Measurements from ENCODE around the gene HIRA.
"Not testable (repeated sequence)": the region's sequence is repeated elsewhere in the genome, so short reads cannot be mapped to it uniquely, and the experiment has no call there.

HIRA gene

GRCh38 chr22:19373450-19373849 is 58.1 kb downstream of the HIRA start:
- H3K4me1 ChIP-seq (ENCODE audit: control insufficient read depth, insufficient read depth, low read length) = no peaks in the 10 kb centered on the region
- no peaks in the 10 kb centered on the region for H3K9me3 ChIP-seq (ENCODE audit: control insufficient read depth, low read length)
- H3K36me3 ChIP-seq (ENCODE audit: control insufficient read depth, insufficient read depth, low read length) = peaks cover 48% of the 10 kb centered on the region
- no peaks in the 10 kb centered on the region for H3K27me3 ChIP-seq (ENCODE audit: control insufficient read depth, insufficient read depth, low read length, poor library complexity, severe bottlenecking)
- WGBS, 2 experiments = 95% methylated on average over 5 of the region's 5 CpGs
- no peak overlapping the region for H3K27ac ChIP-seq (ENCODE audit: insufficient read depth, low read depth, low read length, poor library complexity, severe bottlenecking)
- no peak overlapping the region for H3K4me3 ChIP-seq (ENCODE audit: insufficient read depth, low read depth, low read length)

- peaks cover 44% of the 10 kb centered on the region for H3K36me3 ChIP-seq (ENCODE audit: control insufficient read depth, insufficient read depth, low read length)
- no peaks in the 10 kb centered on the region for H3K9me3 ChIP-seq (ENCODE audit: control insufficient read depth, low read length)
- no peaks in the 10 kb centered on the region for H3K4me1 ChIP-seq (ENCODE audit: control insufficient read depth, insufficient read depth, low read length)
- H3K27ac ChIP-seq (ENCODE audit: insufficient read depth, low read depth, low read length, poor library complexity, severe bottlenecking) = no peak overlapping the region
- H3K4me3 ChIP-seq (ENCODE audit: insufficient read depth, low read depth, low read length) = no peak overlapping the region
- no peaks in the 10 kb centered on the region for H3K27me3 ChIP-seq (ENCODE audit: control insufficient read depth, insufficient read depth, low read length, poor library complexity, severe bottlenecking)
Observed at GRCh38 chr22:19371893-19372292, 59.6 kb downstream of the HIRA start.

GRCh38 chr22:19368876-19369275 is 62.7 kb downstream of the HIRA start:
- H3K36me3 ChIP-seq (ENCODE audit: control insufficient read depth, insufficient read depth, low read length) = peaks cover 27% of the 10 kb centered on the region
- H3K4me3 ChIP-seq (ENCODE audit: insufficient read depth, low read depth, low read length) = no peak overlapping the region
- H3K9me3 ChIP-seq (ENCODE audit: control insufficient read depth, low read length) = no peaks in the 10 kb centered on the region
- 88 to 94% methylated on average over 2 of the region's 2 CpGs for WGBS, 2 experiments
- H3K27me3 ChIP-seq (ENCODE audit: control insufficient read depth, insufficient read depth, low read length, poor library complexity, severe bottlenecking) = no peaks in the 10 kb centered on the region
- no peaks in the 10 kb centered on the region for H3K4me1 ChIP-seq (ENCODE audit: control insufficient read depth, insufficient read depth, low read length)
- no peak overlapping the region for H3K27ac ChIP-seq (ENCODE audit: insufficient read depth, low read depth, low read length, poor library complexity, severe bottlenecking)

GRCh38 chr22:19367763-19368367 is 63.7 kb downstream of the HIRA start:
- Histone ChIP-seq H3K27ac (ENCODE audit: insufficient read depth, low read depth, low read length, poor library complexity, severe bottlenecking) (no peak overlapping the region), H3K9me3 (ENCODE audit: control insufficient read depth, low read length) (no peaks in the 10 kb centered on the region), H3K27me3 (ENCODE audit: control insufficient read depth, insufficient read depth, low read length, poor library complexity, severe bottlenecking) (no peaks in the 10 kb centered on the region), H3K4me3 (ENCODE audit: insufficient read depth, low read depth, low read length) (no peak overlapping the region), H3K36me3 (ENCODE audit: control insufficient read depth, insufficient read depth, low read length) (peaks cover 23% of the 10 kb centered on the region), H3K4me1 (ENCODE audit: control insufficient read depth, insufficient read depth, low read length) (no peaks in the 10 kb centered on the region)
- 95 to 97% methylated on average over 2 to 3 of the region's 3 CpGs for WGBS, 2 experiments

- H3K36me3 ChIP-seq (ENCODE audit: control insufficient read depth, insufficient read depth, low read length) = peaks cover 25% of the 10 kb centered on the region
- not testable (repeated sequence) for H3K27me3 ChIP-seq (ENCODE audit: control insufficient read depth, insufficient read depth, low read length, poor library complexity, severe bottlenecking); H3K4me1 ChIP-seq (ENCODE audit: control insufficient read depth, insufficient read depth, low read length); H3K27ac ChIP-seq (ENCODE audit: insufficient read depth, low read depth, low read length, poor library complexity, severe bottlenecking); H3K4me3 ChIP-seq (ENCODE audit: insufficient read depth, low read depth, low read length); H3K9me3 ChIP-seq (ENCODE audit: control insufficient read depth, low read length)
- 95 to 99% methylated on average over 5 to 7 of the region's 7 CpGs for WGBS, 2 experiments
Observed at GRCh38 chr22:19363541-19363940, 68.0 kb downstream of the HIRA start.

- peaks cover 25% of the 10 kb centered on the region for H3K36me3 ChIP-seq (ENCODE audit: control insufficient read depth, insufficient read depth, low read length)
- H3K27ac ChIP-seq (ENCODE audit: insufficient read depth, low read depth, low read length, poor library complexity, severe bottlenecking) = no peak overlapping the region
- H3K4me1 ChIP-seq (ENCODE audit: control insufficient read depth, insufficient read depth, low read length) = no peaks in the 10 kb centered on the region
- 93 to 94% methylated on average over 7 of the region's 7 CpGs for WGBS, 2 experiments
- H3K27me3 ChIP-seq (ENCODE audit: control insufficient read depth, insufficient read depth, low read length, poor library complexity, severe bottlenecking) = no peaks in the 10 kb centered on the region
- no peaks in the 10 kb centered on the region for H3K9me3 ChIP-seq (ENCODE audit: control insufficient read depth, low read length)
- H3K4me3 ChIP-seq (ENCODE audit: insufficient read depth, low read depth, low read length) = no peak overlapping the region
Observed at GRCh38 chr22:19361501-19362103, 69.9 kb downstream of the HIRA start.

- H3K36me3 ChIP-seq (ENCODE audit: control insufficient read depth, insufficient read depth, low read length) = peaks cover 31% of the 10 kb centered on the region
- H3K9me3 ChIP-seq (ENCODE audit: control insufficient read depth, low read length) = no peaks in the 10 kb centered on the region
- no peak overlapping the region for H3K27ac ChIP-seq (ENCODE audit: insufficient read depth, low read depth, low read length, poor library complexity, severe bottlenecking)
- WGBS, 2 experiments = 93 to 94% methylated on average over 2 of the region's 2 CpGs
- no peaks in the 10 kb centered on the region for H3K27me3 ChIP-seq (ENCODE audit: control insufficient read depth, insufficient read depth, low read length, poor library complexity, severe bottlenecking)
- H3K4me3 ChIP-seq (ENCODE audit: insufficient read depth, low read depth, low read length) = no peak overlapping the region
- no peaks in the 10 kb centered on the region for H3K4me1 ChIP-seq (ENCODE audit: control insufficient read depth, insufficient read depth, low read length)
Observed at GRCh38 chr22:19360862-19361261, 70.7 kb downstream of the HIRA start.

- H3K27ac ChIP-seq (ENCODE audit: insufficient read depth, low read depth, low read length, poor library complexity, severe bottlenecking) = no peak overlapping the region
- peaks cover 33% of the 10 kb centered on the region for H3K36me3 ChIP-seq (ENCODE audit: control insufficient read depth, insufficient read depth, low read length)
- no peak overlapping the region for H3K4me3 ChIP-seq (ENCODE audit: insufficient read depth, low read depth, low read length)
- 89 to 96% methylated on average over 8 of the region's 8 CpGs for WGBS, 2 experiments
- H3K9me3 ChIP-seq (ENCODE audit: control insufficient read depth, low read length) = no peaks in the 10 kb centered on the region
- H3K4me1 ChIP-seq (ENCODE audit: control insufficient read depth, insufficient read depth, low read length) = no peaks in the 10 kb centered on the region
- no peaks in the 10 kb centered on the region for H3K27me3 ChIP-seq (ENCODE audit: control insufficient read depth, insufficient read depth, low read length, poor library complexity, severe bottlenecking)
Observed at GRCh38 chr22:19360300-19360792, 71.2 kb downstream of the HIRA start.

GRCh38 chr22:19359554-19360299 is 71.8 kb downstream of the HIRA start:
- Histone ChIP-seq H3K27me3 (ENCODE audit: control insufficient read depth, insufficient read depth, low read length, poor library complexity, severe bottlenecking) (no peaks in the 10 kb centered on the region), H3K4me3 (ENCODE audit: insufficient read depth, low read depth, low read length) (no peak overlapping the region), H3K9me3 (ENCODE audit: control insufficient read depth, low read length) (no peaks in the 10 kb centered on the region), H3K4me1 (ENCODE audit: control insufficient read depth, insufficient read depth, low read length) (no peaks in the 10 kb centered on the region), H3K36me3 (ENCODE audit: control insufficient read depth, insufficient read depth, low read length) (peaks cover 33% of the 10 kb centered on the region), H3K27ac (ENCODE audit: insufficient read depth, low read depth, low read length, poor library complexity, severe bottlenecking) (no peak overlapping the region)
- 96 to 97% methylated on average over 6 of the region's 6 CpGs for WGBS, 2 experiments

- H3K4me1 ChIP-seq (ENCODE audit: control insufficient read depth, insufficient read depth, low read length) = no peaks in the 10 kb centered on the region
- H3K27me3 ChIP-seq (ENCODE audit: control insufficient read depth, insufficient read depth, low read length, poor library complexity, severe bottlenecking) = no peaks in the 10 kb centered on the region
- H3K9me3 ChIP-seq (ENCODE audit: control insufficient read depth, low read length) = no peaks in the 10 kb centered on the region
- H3K36me3 ChIP-seq (ENCODE audit: control insufficient read depth, insufficient read depth, low read length) = peaks cover 33% of the 10 kb centered on the region
- no peak overlapping the region for H3K4me3 ChIP-seq (ENCODE audit: insufficient read depth, low read depth, low read length)
- H3K27ac ChIP-seq (ENCODE audit: insufficient read depth, low read depth, low read length, poor library complexity, severe bottlenecking) = no peak overlapping the region
- WGBS, 2 experiments = 95% methylated on average over 13 of the region's 13 CpGs
Observed at GRCh38 chr22:19358703-19359553, 72.6 kb downstream of the HIRA start.

Data from ectodermal cell (in vitro differentiated cells).